Epithelial cell of esophagus (primary cell): ENCODE data around the gene RAD51B.

Source experiments
- DNase-seq: peaks from one replicate; pipeline ENCODE4 v3.0.0; 2010; ENCODE audit warnings: low read depth
- H3K4me3 ChIP-seq: 2 replicates; pipeline ENCODE4 v1.5.1; 2011; ENCODE audit warnings: mild to moderate bottlenecking, low read length, control low read depth
- TF ChIP-seq, protein P1 (sequence below): IDR thresholded peaks from 2 replicates; pipeline ENCODE4 v1.5.1; 2011; ENCODE audit warnings: low read depth, mild to moderate bottlenecking, low read length, control low read depth, inconsistent platforms; ENCODE audit not compliant: insufficient read depth; ENCODE audit errors: missing control alignments

Gene RAD51B

DNA sequence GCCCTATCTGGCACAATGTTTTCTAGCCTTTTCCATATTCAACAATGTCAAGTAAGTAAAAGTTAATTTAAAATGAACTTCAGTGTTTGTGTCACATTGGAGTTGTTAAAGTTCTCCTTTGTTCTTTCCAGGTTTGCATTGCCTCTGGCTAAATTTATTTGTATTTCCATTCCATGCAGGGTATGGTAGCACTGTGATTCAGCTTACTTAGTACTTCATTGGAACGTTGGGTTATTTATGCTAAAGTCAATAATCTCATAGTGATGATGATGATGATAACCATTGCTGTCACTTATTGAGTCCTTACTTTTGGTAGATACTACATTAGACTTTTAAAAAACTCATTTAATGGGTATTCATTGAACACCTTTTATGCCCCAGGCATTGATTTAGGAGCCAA, 286.9 kb downstream of the RAD51B start:
- peak; percentile 20 for DNase-seq
- TF ChIP-seq, protein P1, sequence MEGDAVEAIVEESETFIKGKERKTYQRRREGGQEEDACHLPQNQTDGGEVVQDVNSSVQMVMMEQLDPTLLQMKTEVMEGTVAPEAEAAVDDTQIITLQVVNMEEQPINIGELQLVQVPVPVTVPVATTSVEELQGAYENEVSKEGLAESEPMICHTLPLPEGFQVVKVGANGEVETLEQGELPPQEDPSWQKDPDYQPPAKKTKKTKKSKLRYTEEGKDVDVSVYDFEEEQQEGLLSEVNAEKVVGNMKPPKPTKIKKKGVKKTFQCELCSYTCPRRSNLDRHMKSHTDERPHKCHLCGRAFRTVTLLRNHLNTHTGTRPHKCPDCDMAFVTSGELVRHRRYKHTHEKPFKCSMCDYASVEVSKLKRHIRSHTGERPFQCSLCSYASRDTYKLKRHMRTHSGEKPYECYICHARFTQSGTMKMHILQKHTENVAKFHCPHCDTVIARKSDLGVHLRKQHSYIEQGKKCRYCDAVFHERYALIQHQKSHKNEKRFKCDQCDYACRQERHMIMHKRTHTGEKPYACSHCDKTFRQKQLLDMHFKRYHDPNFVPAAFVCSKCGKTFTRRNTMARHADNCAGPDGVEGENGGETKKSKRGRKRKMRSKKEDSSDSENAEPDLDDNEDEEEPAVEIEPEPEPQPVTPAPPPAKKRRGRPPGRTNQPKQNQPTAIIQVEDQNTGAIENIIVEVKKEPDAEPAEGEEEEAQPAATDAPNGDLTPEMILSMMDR, result no peak
- no peak overlapping the region for H3K4me3 ChIP-seq

- DNase-seq, result no peak
Observed at GRCh38 chr14:68106905-68107304, 287.3 kb downstream of the RAD51B start.

GRCh38 chr14:68109132-68109900, 289.7 kb downstream of the RAD51B start:
- no peak for DNase-seq
- no peak overlapping the region for H3K4me3 ChIP-seq
- TF ChIP-seq, protein P1, result no peak

More at GRCh38 chr14:68106905-68107304, 287.3 kb downstream of the RAD51B start:
- H3K4me3 ChIP-seq, result no peak overlapping the region
- TF ChIP-seq, protein P1, result no peak

- no peak overlapping the region for H3K4me3 ChIP-seq
- no peak for DNase-seq
Observed at GRCh38 chr14:68111097-68111852, 291.7 kb downstream of the RAD51B start.

DNA sequence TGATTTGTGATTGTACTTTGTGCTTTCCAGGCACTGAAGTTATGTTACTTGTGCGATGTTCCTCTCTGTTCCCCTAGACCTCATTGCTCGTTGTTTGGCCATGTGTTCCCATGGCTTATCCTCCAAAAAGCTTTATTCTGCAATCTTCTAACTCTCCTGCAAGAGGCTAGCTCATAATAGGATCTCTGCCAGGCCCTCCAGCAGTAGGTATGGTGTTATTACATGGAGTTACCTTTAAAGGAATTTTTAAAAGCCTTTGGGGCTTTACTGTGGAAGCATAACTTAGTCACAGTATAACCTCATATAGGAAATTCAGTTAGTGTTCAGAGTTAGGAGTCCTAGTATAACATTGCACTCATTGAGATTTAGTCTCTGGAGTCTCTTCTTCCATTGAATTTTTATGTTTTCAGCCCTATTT, 292.3 kb downstream of the RAD51B start:
- TF ChIP-seq, protein P1, result no peak
- H3K4me3 ChIP-seq, result no peak overlapping the region
- peak; percentile 67 for DNase-seq

More at GRCh38 chr14:68111097-68111852, 291.7 kb downstream of the RAD51B start:
- TF ChIP-seq, protein P1, result no peak

DNA sequence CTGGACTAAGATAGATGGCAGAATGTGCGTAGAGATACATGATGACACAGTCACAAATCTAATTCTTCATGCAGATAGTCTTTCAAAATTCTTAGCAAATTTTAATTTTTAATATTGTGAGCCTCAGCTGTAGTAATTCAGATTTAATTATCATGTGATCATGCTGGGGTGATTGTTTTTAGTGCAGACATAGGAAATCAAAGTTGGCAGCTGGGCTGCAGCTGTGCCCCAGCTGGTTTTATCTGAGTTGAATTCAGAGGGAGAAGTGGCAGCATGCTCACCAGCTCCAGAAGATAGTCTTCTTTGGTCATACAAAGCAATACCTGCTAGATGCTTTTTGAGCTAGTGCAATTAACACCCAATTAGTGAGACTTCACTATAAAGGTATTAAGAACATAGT, 292.9 kb downstream of the RAD51B start:
- TF ChIP-seq, protein P1, result no peak
- no peak for DNase-seq
- H3K4me3 ChIP-seq, result no peak overlapping the region
